DOHH2 (cell line): Measurements from ENCODE around the gene AGBL1.

Experiments used
- H3F3A ChIP-seq: fragments of 200-600 bp; sonication (generic), shearing (Covaris generic); 2 replicates; pipeline ENCODE4 v1.6.0; 2016; ENCODE audit warnings: antibody characterized with exemption, mild to moderate bottlenecking; ENCODE audit not compliant: control insufficient read depth, insufficient read depth
- H3K27ac ChIP-seq: fragments of 200-600 bp; sonication (generic); 2 replicates; pipeline ENCODE4 v1.5.1; 2014; ENCODE audit warnings: low read depth, mild to moderate bottlenecking, low read length, moderate library complexity
- H3K27me3 ChIP-seq: fragments of 200-600 bp; sonication (generic); 2 replicates; pipeline ENCODE4 v1.6.1; 2014; ENCODE audit warnings: mild to moderate bottlenecking, low read length, mixed read lengths; ENCODE audit not compliant: control insufficient read depth
- H3K36me3 ChIP-seq: fragments of 200-600 bp; sonication (generic); 2 replicates; pipeline ENCODE4 v1.6.1; 2014; ENCODE audit warnings: mild to moderate bottlenecking, low read length, moderate library complexity, mixed read lengths; ENCODE audit not compliant: control insufficient read depth
- H3K4me1 ChIP-seq: fragments of 200-600 bp; sonication (generic); 2 replicates; pipeline ENCODE4 v1.6.1; 2014; ENCODE audit warnings: mild to moderate bottlenecking, low read length, mixed read lengths; ENCODE audit not compliant: control insufficient read depth
- H3K4me2 ChIP-seq: fragments of 200-600 bp; sonication (generic); 2 replicates; pipeline ENCODE4 v1.6.0; 2014; ENCODE audit warnings: mild to moderate bottlenecking, low read length, moderate library complexity
- H3K4me3 ChIP-seq: fragments of 200-600 bp; sonication (generic); 2 replicates; pipeline ENCODE4 v1.5.1; 2014; ENCODE audit warnings: mild to moderate bottlenecking, low read length, mixed read lengths
- H3K79me2 ChIP-seq: fragments of 200-600 bp; sonication (generic); 2 replicates; pipeline ENCODE4 v1.6.1; 2014; ENCODE audit warnings: mild to moderate bottlenecking, low read length, mixed read lengths; ENCODE audit not compliant: control insufficient read depth
- H3K9me2 ChIP-seq: fragments of 200-600 bp; sonication (generic); replicated peaks from 2 replicates; pipeline ENCODE4 v1.6.1; 2014; ENCODE audit warnings: mild to moderate bottlenecking, low read length, mixed read lengths; ENCODE audit not compliant: control insufficient read depth
- H3K9me3 ChIP-seq: fragments of 200-600 bp; sonication (generic); 2 replicates; pipeline ENCODE4 v1.6.1; 2014; ENCODE audit warnings: antibody characterized with exemption, low read length, mixed read lengths; ENCODE audit not compliant: control insufficient read depth, insufficient read depth
- H4K20me1 ChIP-seq: fragments of 200-600 bp; sonication (generic); 2 replicates; pipeline ENCODE4 v1.6.0; 2014; ENCODE audit warnings: low read depth, mild to moderate bottlenecking, antibody characterized with exemption, low read length, moderate library complexity; ENCODE audit not compliant: control insufficient read depth, insufficient read depth
- CTCF ChIP-seq: fragments of 200-600 bp; sonication (generic); IDR thresholded peaks from one replicate; pipeline ENCODE4 v1.5.1; 2014; ENCODE audit warnings: antibody characterized with exemption, mild to moderate bottlenecking, low read depth, low read length; ENCODE audit not compliant: poor library complexity, severe bottlenecking
- EZH2phosphoT487 ChIP-seq: fragments of 200-600 bp; sonication (generic); IDR thresholded peaks from 2 replicates; pipeline ENCODE4 v1.6.1; 2017; ENCODE audit warnings: borderline replicate concordance, mild to moderate bottlenecking, antibody characterized with exemption, low read length, moderate library complexity, mixed read lengths

The AGBL1 gene

GRCh38 chr15:86394866-86395265 lies 315.2 kb downstream of the AGBL1 start:
- Histone ChIP-seq H3K4me1 (no peaks in the 10 kb centered on the region), H3K27me3 (no peaks in the 10 kb centered on the region), H3K4me2 (no peak overlapping the region), H3K36me3 (no peaks in the 10 kb centered on the region), H3K79me2 (no peaks in the 10 kb centered on the region), H3K27ac (no peak overlapping the region), H3F3A (no peaks in the 10 kb centered on the region), H4K20me1 (no peaks in the 10 kb centered on the region), H3K9me2 (no peaks in the 10 kb centered on the region), H3K4me3 (no peak overlapping the region), H3K9me3 (no peaks in the 10 kb centered on the region)
- TF ChIP-seq CTCF (no peak), EZH2phosphoT487 (no peak)

GRCh38 chr15:86399041-86399954 lies 319.6 kb downstream of the AGBL1 start:
- H3K4me2 ChIP-seq: no peak overlapping the region
- no peak overlapping the region for H3K4me3 ChIP-seq
- no peaks in the 10 kb centered on the region for H3K36me3 ChIP-seq
- TF ChIP-seq CTCF: no peak
- TF ChIP-seq EZH2phosphoT487: no peak
- no peaks in the 10 kb centered on the region for H3K9me2 ChIP-seq
- H3F3A ChIP-seq: no peaks in the 10 kb centered on the region
- no peaks in the 10 kb centered on the region for H3K27me3 ChIP-seq
- H3K79me2 ChIP-seq: no peaks in the 10 kb centered on the region
- H3K9me3 ChIP-seq: no peaks in the 10 kb centered on the region
- no peaks in the 10 kb centered on the region for H3K4me1 ChIP-seq
- no peak overlapping the region for H3K27ac ChIP-seq
- H4K20me1 ChIP-seq: no peaks in the 10 kb centered on the region

DNA sequence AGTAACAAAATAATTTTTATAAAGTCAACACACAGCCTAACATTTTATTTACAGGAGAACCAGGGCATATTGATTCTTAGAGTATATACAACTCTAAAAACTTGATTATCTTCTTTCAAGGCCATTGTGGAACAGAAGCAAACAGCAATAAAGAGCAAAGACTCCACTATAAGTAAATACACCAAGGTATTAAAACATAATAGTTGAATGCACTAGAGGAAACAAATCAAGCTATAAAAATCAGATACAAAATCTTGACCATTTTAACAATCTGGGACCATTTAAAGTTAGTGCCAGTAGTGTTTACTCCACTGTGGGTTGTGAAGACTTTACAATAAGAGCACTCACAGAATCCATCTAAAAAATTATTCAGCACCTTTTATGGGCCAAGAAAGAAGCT lies 323.6 kb downstream of the AGBL1 start:
- no peaks in the 10 kb centered on the region for H4K20me1 ChIP-seq
- H3F3A ChIP-seq: no peaks in the 10 kb centered on the region
- TF ChIP-seq CTCF (no peak), EZH2phosphoT487 (no peak)
- H3K4me3 ChIP-seq: no peak overlapping the region
- no peaks in the 10 kb centered on the region for H3K79me2 ChIP-seq
- no peaks in the 10 kb centered on the region for H3K36me3 ChIP-seq
- no peak overlapping the region for H3K4me2 ChIP-seq
- no peaks in the 10 kb centered on the region for H3K27me3 ChIP-seq
- no peaks in the 10 kb centered on the region for H3K9me3 ChIP-seq
- H3K9me2 ChIP-seq: no peaks in the 10 kb centered on the region
- no peak overlapping the region for H3K27ac ChIP-seq
- no peaks in the 10 kb centered on the region for H3K4me1 ChIP-seq
